Measurements from ENCODE around the gene NRG2. TPM values are rescaled to one million over a fixed set of nuclear protein-coding genes. Genes with fewer than 3 reads are reported as not detected.
A peak's percentile ranks its signal among the peaks of the same experiment; 100 is the strongest.

Gene NRG2
- total and polyA plus RNA-seq, 5 donors = 1.1 to 3.6 (median 1.8) TPM

DNA sequence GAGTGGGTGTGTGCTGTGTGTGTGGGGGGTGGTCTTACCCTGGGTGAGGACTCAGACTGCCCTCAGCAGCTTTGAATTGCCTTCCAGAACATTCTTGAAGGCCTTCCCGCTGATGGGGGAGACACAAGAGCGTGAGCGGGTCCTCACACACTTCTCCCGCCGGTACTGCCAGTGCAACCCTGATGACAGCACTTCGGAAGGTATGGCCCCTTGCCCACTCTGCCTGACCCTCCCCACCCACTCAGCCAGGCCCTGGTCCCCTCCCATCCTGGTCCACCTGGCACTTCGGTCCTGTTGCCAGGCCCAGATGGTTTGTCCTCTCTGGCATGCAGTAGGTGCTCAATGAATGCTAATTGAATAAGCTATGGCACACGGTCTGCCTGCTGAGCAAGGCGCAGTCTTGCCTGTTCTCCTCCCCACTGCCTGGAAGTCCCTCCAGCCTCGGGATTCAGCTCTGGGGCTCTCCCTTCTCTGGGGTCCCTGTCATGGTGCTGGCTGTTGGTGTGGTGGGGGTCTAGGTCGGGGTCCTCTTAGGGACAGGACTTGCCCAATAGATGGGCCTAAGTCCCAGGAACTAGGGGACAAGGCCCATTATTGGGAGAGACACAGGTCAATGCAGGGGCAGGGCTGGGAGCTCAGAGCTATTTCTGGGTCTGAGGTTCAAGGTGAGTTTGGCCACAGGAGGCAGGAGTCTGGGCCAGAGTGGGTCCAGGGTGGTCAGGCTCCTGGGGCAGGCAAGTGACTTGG lies 221.1 kb downstream of the NRG2 start:
- Histone ChIP-seq H3K4me3 (ENCODE audit: low read length) (no peak overlapping the region), H3K4me1 (ENCODE audit: control insufficient read depth, insufficient read depth, low read length) (no peaks in the 10 kb centered on the region), H3K9me3 (ENCODE audit: control insufficient read depth, low read length) (no peaks in the 10 kb centered on the region), H3K27ac (ENCODE audit: low read length) (no peak overlapping the region), H3K27me3 (ENCODE audit: control insufficient read depth, insufficient read depth) (no peaks in the 10 kb centered on the region)
- no peak for DNase-seq
- ATAC-seq = no peak
- WGBS = 91% methylated on average over 11 of the region's 11 CpGs
- intact Hi-C loops (cut with DNase I) = no loop called here

DNA sequence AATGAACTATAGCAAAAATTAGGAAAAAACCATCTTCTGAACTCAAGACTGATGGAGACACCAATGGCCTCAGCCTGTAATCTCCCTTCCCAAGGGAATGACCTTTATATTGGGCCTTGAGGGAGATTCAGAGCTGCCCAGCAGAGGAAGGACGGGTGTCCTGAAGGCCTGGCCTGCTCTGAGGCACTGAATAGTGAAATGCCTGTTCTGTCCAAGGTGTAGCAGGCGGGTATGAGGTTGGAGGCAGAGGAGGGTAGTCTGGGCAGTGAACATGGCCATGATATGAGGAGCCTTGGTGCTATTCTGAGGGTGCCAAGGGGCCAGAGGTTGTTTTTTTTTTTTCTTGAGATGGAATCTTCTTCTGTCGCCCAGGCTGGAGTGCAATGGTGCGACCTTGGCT lies 222.5 kb downstream of the NRG2 start:
- Histone ChIP-seq H3K4me1 (ENCODE audit: control insufficient read depth, insufficient read depth, low read length) (no peaks in the 10 kb centered on the region), H3K9me3 (ENCODE audit: control insufficient read depth, low read length) (no peaks in the 10 kb centered on the region), H3K27me3 (ENCODE audit: control insufficient read depth, insufficient read depth) (no peaks in the 10 kb centered on the region), H3K4me3 (ENCODE audit: low read length) (no peak overlapping the region), H3K27ac (ENCODE audit: low read length) (no peak overlapping the region)
- intact Hi-C loops (cut with DNase I) = no loop called here
- WGBS = 86% methylated on average over 4 of the region's 4 CpGs
- DNase-seq (no peak), ATAC-seq (no peak)

DNA sequence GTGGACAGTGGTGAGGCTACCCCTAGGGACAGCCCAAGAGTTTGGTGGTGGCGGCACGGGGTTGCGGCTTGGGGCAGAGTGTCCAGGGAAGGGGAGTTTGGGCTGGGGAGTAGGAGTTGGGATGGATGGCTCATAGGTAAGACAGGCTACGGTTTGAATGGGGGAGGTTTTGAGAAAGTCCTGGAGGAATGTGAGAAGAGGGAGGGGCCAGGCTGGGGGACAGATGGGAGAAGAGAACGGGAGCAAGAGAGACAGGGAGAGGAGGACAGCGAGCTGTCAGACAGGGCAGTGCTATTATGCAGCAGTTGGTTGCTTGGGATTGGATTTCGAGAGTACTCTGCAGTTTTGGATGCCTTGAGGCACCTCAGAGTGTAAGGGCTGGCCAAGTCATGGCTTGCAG lies 223.0 kb downstream of the NRG2 start:
- Histone ChIP-seq H3K27me3 (ENCODE audit: control insufficient read depth, insufficient read depth) (no peaks in the 10 kb centered on the region), H3K4me1 (ENCODE audit: control insufficient read depth, insufficient read depth, low read length) (no peaks in the 10 kb centered on the region), H3K4me3 (ENCODE audit: low read length) (no peak overlapping the region), H3K27ac (ENCODE audit: low read length) (no peak overlapping the region), H3K9me3 (ENCODE audit: control insufficient read depth, low read length) (no peaks in the 10 kb centered on the region)
- intact Hi-C loops (cut with DNase I) = no loop called here
- ATAC-seq = no peak
- 67% methylated on average over 7 of the region's 7 CpGs for WGBS
- no peak for DNase-seq

DNA sequence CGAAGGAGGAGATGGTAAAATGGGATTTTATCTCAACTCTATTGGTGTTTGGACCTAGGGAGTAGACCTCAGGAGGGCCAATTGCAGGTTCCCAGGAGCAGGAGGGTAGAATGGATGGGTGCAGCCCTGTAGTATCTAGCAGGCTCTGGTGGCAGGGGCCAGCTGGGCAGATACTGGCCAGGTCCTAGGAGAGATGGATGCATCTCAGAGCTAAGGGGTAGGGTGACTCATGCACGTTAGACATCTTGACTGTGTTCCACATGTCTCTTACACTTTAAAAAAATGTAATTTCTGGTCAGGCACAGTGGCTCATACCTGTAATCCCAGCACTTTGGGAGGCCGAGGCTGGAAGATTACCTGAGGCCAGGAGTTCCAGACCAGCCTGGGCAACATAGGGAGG lies 225.1 kb downstream of the NRG2 start:
- H3K27me3 ChIP-seq (ENCODE audit: control insufficient read depth, insufficient read depth) = no peaks in the 10 kb centered on the region
- H3K9me3 ChIP-seq (ENCODE audit: control insufficient read depth, low read length) = no peaks in the 10 kb centered on the region
- no peaks in the 10 kb centered on the region for H3K4me1 ChIP-seq (ENCODE audit: control insufficient read depth, insufficient read depth, low read length)
- H3K4me3 ChIP-seq (ENCODE audit: low read length) = no peak overlapping the region
- H3K27ac ChIP-seq (ENCODE audit: low read length) = no peak overlapping the region
- ATAC-seq = no peak
- intact Hi-C loops (cut with DNase I) = no loop called here
- WGBS = 78% methylated on average over 3 of the region's 3 CpGs
- DNase-seq = no peak

DNA sequence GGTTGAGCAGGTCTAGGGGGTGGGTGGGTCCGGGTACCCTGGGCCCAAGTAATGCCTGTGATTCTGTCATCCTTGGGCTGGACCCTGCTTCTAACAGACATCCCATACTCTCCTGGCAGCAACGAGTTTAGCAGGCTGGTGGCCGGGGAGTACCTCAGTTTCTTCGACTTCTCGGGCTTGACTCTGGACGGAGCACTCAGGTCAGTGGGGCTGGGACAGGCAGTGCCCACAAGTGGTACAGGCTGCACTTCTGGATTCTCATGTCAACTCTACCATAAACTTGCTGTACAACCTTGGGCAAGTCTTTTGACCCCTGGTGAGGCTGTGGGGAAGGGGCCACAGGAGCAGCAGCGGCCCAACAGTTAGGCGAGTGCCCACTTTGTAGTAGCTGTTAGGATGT lies 225.7 kb downstream of the NRG2 start:
- Histone ChIP-seq H3K4me3 (ENCODE audit: low read length) (no peak overlapping the region), H3K9me3 (ENCODE audit: control insufficient read depth, low read length) (no peaks in the 10 kb centered on the region), H3K27me3 (ENCODE audit: control insufficient read depth, insufficient read depth) (no peaks in the 10 kb centered on the region), H3K27ac (ENCODE audit: low read length) (no peak overlapping the region), H3K4me1 (ENCODE audit: control insufficient read depth, insufficient read depth, low read length) (no peaks in the 10 kb centered on the region)
- DNase-seq (no peak), ATAC-seq (no peak)
- WGBS = 84% methylated on average over 8 of the region's 8 CpGs
- intact Hi-C loops (cut with DNase I) = no loop called here

DNA sequence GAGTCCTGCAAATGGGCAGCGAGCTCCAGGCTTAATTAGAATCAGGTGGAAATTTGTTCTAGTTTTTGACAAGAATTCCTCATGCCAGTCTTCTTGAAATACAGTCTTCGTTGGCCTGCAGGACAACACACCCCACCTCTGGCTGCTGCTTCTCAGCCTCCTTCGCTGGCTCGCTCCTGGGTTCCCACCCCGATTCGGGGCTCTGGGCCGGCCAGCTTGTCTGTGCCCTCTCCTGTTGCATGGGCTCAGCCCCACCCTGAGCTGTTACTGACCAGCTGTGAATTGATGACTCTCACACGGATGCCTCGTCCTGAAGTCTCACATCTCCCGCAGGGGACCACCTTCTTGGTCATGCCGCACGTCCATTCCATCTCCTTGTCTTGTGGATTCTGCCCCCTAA lies 226.5 kb downstream of the NRG2 start:
- H3K4me1 ChIP-seq (ENCODE audit: control insufficient read depth, insufficient read depth, low read length) = no peaks in the 10 kb centered on the region
- H3K9me3 ChIP-seq (ENCODE audit: control insufficient read depth, low read length) = no peaks in the 10 kb centered on the region
- ATAC-seq (no peak), DNase-seq (no peak)
- H3K4me3 ChIP-seq (ENCODE audit: low read length) = no peak overlapping the region
- intact Hi-C loops (cut with DNase I) = no loop called here
- H3K27me3 ChIP-seq (ENCODE audit: control insufficient read depth, insufficient read depth) = no peaks in the 10 kb centered on the region
- WGBS = 87% methylated on average over 12 of the region's 12 CpGs
- H3K27ac ChIP-seq (ENCODE audit: low read length) = no peak overlapping the region

DNA sequence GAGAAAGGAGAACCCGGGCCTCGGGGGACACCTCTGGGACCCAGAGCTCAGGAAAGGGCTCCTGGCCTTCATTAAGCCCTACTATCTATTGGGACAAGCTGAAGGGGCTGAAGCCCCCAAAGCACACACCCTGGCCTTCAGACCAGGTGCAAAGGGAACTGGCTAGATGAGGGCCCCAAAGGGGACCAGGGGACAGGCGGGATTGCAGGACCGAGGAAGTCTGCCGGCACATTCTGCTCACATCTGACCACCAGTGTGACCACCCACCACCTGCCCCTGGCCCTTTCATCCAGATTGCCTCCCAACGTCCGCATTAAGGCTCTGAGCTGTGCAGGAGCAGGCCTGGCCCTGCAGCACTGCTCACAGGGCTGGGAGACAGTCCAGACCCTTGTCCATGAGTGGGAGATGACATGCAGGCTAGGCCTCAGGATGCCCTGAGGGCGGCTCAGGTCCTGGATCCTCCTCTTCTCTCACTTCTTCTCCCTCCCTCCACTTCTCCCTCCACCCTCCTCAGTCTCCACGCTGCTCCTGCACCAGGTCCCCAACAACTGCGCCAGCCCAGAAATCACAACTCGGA lies 228.3 kb downstream of the NRG2 start:
- Histone ChIP-seq H3K27ac (ENCODE audit: low read length) (no peak overlapping the region), H3K4me1 (ENCODE audit: control insufficient read depth, insufficient read depth, low read length) (no peaks in the 10 kb centered on the region), H3K4me3 (ENCODE audit: low read length) (no peak overlapping the region), H3K27me3 (ENCODE audit: control insufficient read depth, insufficient read depth) (no peaks in the 10 kb centered on the region), H3K9me3 (ENCODE audit: control insufficient read depth, low read length) (no peaks in the 10 kb centered on the region)
- no peak for DNase-seq
- 96% methylated on average over 11 of the region's 11 CpGs for WGBS
- no peak for ATAC-seq
- intact Hi-C loops (cut with DNase I) = no loop called here

DNA sequence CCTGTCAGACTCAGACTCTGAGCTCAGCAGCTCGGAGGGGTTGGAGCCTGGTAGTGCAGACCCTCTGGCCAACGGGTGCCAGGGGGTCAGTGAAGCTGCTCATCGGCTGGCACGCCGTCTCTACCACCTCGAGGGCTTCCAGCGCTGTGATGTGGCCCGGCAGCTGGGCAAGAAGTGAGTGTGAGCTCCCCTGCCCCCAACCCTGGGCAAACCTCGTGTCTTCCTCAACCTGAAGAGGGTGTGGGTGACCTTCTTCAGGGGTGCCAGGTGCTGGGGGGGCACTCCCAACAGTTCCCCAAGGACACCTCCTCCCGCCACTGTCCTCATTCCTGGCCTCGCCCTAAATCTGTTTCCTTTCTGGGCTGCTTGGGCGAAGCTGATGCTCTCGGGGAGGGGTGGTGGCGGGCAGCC lies 228.9 kb downstream of the NRG2 start:
- DNase-seq (peak in 1 of 3 donors; percentile 38), ATAC-seq (no peak)
- no peaks in the 10 kb centered on the region for H3K27me3 ChIP-seq (ENCODE audit: control insufficient read depth, insufficient read depth)
- H3K27ac ChIP-seq (ENCODE audit: low read length) = no peak overlapping the region
- H3K4me1 ChIP-seq (ENCODE audit: control insufficient read depth, insufficient read depth, low read length) = no peaks in the 10 kb centered on the region
- intact Hi-C loops (cut with DNase I) = no loop called here
- 88% methylated on average over 14 of the region's 14 CpGs for WGBS
- no peak overlapping the region for H3K4me3 ChIP-seq (ENCODE audit: low read length)
- H3K9me3 ChIP-seq (ENCODE audit: control insufficient read depth, low read length) = no peaks in the 10 kb centered on the region

DNA sequence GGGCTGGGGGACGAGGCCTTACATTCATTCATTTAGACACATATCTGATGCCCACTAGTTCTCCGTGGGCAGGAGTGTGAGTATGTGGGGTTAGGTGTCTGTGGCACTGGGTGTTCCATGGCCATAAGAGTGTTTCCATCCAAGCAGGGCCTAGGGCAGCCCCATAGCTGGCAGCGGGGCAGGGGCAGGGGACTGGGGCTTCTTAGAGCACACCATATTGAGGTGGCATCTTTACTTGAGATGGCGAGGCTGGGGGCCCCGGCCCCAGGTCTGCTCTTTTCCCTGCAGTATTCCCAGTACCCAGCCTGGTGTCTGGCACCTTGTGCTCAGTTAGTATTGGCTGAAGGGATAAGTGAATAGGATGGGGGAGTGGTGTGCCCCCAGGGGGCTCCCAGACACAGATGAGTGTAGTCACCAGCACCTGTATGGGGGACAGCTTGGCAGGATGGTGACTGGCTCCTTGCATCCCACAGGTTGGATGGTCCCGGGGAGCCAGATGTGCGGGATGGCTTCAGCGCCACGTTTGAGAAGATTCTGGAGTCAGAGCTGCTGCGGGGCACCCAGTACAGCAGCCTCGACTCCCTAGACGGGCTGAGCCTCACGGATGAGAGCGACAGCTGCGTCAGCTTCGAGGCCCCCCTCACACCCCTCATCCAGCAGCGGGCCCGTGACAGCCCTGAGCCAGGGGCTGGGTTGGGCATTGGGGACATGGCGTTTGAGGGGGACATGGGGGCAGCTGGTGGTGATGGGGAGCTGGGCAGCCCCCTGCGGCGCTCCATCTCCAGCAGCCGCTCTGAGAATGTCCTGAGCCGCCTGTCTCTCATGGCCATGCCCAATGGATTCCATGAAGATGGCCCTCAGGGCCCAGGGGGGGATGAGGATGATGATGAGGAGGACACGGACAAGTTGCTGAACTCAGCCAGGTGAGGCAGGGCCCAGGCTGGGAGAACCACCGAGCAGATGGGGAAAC lies 230.0 kb downstream of the NRG2 start:
- 91% methylated on average over 25 of the region's 25 CpGs for WGBS
- H3K4me3 ChIP-seq (ENCODE audit: low read length) = no peak overlapping the region

DNA sequence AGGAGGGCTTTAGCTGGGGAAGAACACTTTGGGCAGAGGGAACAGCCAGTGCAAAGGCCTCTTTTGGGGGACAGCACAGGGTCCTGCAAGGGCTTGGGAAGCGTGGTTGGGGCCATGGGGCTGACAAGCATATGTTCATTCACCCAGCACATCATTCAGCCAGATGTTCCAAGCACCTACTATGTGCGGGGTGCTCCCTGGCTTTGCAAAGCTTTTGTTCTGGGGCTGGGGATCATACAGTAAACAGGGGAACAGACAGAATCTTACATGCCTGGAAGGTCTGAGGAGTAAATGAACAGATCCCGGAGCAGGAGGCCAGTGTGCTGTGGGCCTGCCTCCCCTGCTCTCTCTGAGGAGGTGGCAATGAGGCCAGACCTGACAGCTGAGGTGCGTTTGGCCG lies 230.8 kb downstream of the NRG2 start:
- WGBS = 82% methylated on average over 5 of the region's 5 CpGs
- ATAC-seq = no peak
- H3K9me3 ChIP-seq (ENCODE audit: control insufficient read depth, low read length) = no peaks in the 10 kb centered on the region
- no peak overlapping the region for H3K27ac ChIP-seq (ENCODE audit: low read length)
- intact Hi-C loops (cut with DNase I) = no loop called here
- DNase-seq = no peak
- H3K4me1 ChIP-seq (ENCODE audit: control insufficient read depth, insufficient read depth, low read length) = no peaks in the 10 kb centered on the region
- H3K4me3 ChIP-seq (ENCODE audit: low read length) = no peak overlapping the region
- no peaks in the 10 kb centered on the region for H3K27me3 ChIP-seq (ENCODE audit: control insufficient read depth, insufficient read depth)

More for the DNA sequence above, 230.0 kb downstream of the NRG2 start:
- no peak overlapping the region for H3K27ac ChIP-seq (ENCODE audit: low read length)
- H3K27me3 ChIP-seq (ENCODE audit: control insufficient read depth, insufficient read depth) = no peaks in the 10 kb centered on the region
- DNase-seq (no peak), ATAC-seq (no peak)
- intact Hi-C loops (cut with DNase I) = no loop called here
- no peaks in the 10 kb centered on the region for H3K9me3 ChIP-seq (ENCODE audit: control insufficient read depth, low read length)
- no peaks in the 10 kb centered on the region for H3K4me1 ChIP-seq (ENCODE audit: control insufficient read depth, insufficient read depth, low read length)

DNA sequence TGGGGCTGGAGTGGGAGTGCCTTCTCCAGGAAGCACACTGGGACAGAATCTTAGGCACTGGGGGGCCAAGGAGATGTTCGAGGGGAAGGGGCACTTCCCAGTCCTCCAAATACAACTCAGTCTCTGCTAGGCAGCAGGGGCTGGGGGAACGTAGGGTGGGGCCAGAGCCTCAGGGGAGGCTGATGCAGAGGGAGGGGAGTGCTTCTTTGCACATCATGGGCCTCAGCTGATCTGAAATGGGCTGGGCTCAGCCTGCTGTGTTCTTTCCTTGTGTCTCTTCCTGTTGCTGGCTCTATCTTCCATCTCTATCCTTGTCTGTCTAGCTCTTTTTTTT lies 231.9 kb downstream of the NRG2 start:
- 33% methylated on average over 2 of the region's 2 CpGs for WGBS
- no peak overlapping the region for H3K4me3 ChIP-seq (ENCODE audit: low read length)
- H3K27ac ChIP-seq (ENCODE audit: low read length) = no peak overlapping the region
- no peaks in the 10 kb centered on the region for H3K4me1 ChIP-seq (ENCODE audit: control insufficient read depth, insufficient read depth, low read length)
- ATAC-seq = no peak
- H3K27me3 ChIP-seq (ENCODE audit: control insufficient read depth, insufficient read depth) = no peaks in the 10 kb centered on the region
- no peaks in the 10 kb centered on the region for H3K9me3 ChIP-seq (ENCODE audit: control insufficient read depth, low read length)
- no peak for DNase-seq
- intact Hi-C loops (cut with DNase I) = no loop called here
